Caco-2 (cell line): ENCODE measurements around the gene VSIG1. TPM values are rescaled to one million over a fixed set of nuclear protein-coding genes. Genes with fewer than 3 reads are reported as not detected.

Experiments used
- BruUV-seq: library from RNA; stranded (reverse); fragments of 400-500 nt; replicated peaks from 2 replicates; lab custom pipeline; 2021; lab: Mats Ljungman, UMichigan
- CTCF ChIA-PET: fragments of 300-600 bp; sonication (Branson Sonifier 250); formaldehyde crosslinking; loops from one replicate; lab custom pipeline; 2022; ENCODE audit warnings: antibody characterized with exemption; lab: Charles Lee
- POLR2A ChIA-PET: fragments of 300-600 bp; sonication (Branson Sonifier 250); formaldehyde crosslinking; loops from one replicate; lab custom pipeline; 2022; ENCODE audit warnings: antibody characterized with exemption; lab: Charles Lee
- DNase-seq, 2 experiments: peaks; one replicate each; pipeline versions ENCODE4 v3.0.0 to v3.0.0-alpha.2; 2020 to 2022
- H3K27me3 ChIP-seq: replicated peaks from 2 replicates; pipeline ENCODE4 v1.6.0; 2011; ENCODE audit warnings: low read length; ENCODE audit not compliant: control insufficient read depth, insufficient read depth
- H3K36me3 ChIP-seq: 2 replicates; pipeline ENCODE4 v1.5.1; 2011; ENCODE audit warnings: low read length; ENCODE audit not compliant: control insufficient read depth, insufficient read depth
- H3K4me1 ChIP-seq: fragments of 250-450 bp; sonication (Bioruptor Pico); 2 replicates; pipeline ENCODE4 v1.5.1; 2020; ENCODE audit warnings: mild to moderate bottlenecking
- H3K4me3 ChIP-seq: 2 replicates; pipeline ENCODE4 v1.5.1; 2011; ENCODE audit warnings: low read depth, mild to moderate bottlenecking, control low read depth, low read length
- H3K9me3 ChIP-seq: fragments of 250-450 bp; sonication (Bioruptor Pico); 2 replicates; pipeline ENCODE4 v1.5.1; 2020; ENCODE audit warnings: mild to moderate bottlenecking, moderate library complexity
- H3K27ac Mint-ChIP-seq: one replicate; pipeline ENCODE4 v1.8.0; 2022; ENCODE audit warnings: mixed read lengths; ENCODE audit not compliant: unreplicated experiment
- H3K27me3 Mint-ChIP-seq: one replicate; pipeline ENCODE4 v1.8.0; 2022; ENCODE audit warnings: mixed read lengths; ENCODE audit not compliant: insufficient read depth, unreplicated experiment
- H3K36me3 Mint-ChIP-seq: one replicate; pipeline ENCODE4 v1.8.0; 2022; ENCODE audit warnings: mild to moderate bottlenecking, mixed read lengths; ENCODE audit not compliant: insufficient read depth, unreplicated experiment
- H3K4me1 Mint-ChIP-seq: one replicate; pipeline ENCODE4 v1.8.0; 2022; ENCODE audit warnings: low read depth, mixed read lengths; ENCODE audit not compliant: unreplicated experiment
- H3K4me3 Mint-ChIP-seq: one replicate; pipeline ENCODE4 v1.8.0; 2022; ENCODE audit warnings: mild to moderate bottlenecking, moderate library complexity, mixed read lengths; ENCODE audit not compliant: unreplicated experiment
- H3K9me3 Mint-ChIP-seq: one replicate; pipeline ENCODE4 v1.8.0; 2022; ENCODE audit warnings: mixed read lengths; ENCODE audit not compliant: unreplicated experiment
- intact Hi-C: fragments of 100-400 bp; cut with micrococcal nuclease; formaldehyde crosslinking; loops from one replicate; pipeline ENCODE4 v1.10.0; 2022; ENCODE audit not compliant: unreplicated experiment
- total RNA-seq: library from RNA; stranded (reverse); gene quantifications from 2 replicates; pipeline ENCODE4 v1.2.3, GENCODE V29; 2022
- TF ChIP-seq, protein P1 (sequence below), 2 experiments: fragments of 200-600 bp in 1 of 2; IDR thresholded peaks; 1 replicate in 1 of 2; 2 replicates in 1 of 2; pipeline versions ENCODE4 v1.5.1 to v1.8.0; 2011 to 2022; ENCODE audit warnings: antibody characterized with exemption in 1 of 2, control low read depth in 1 of 2, inconsistent platforms in 1 of 2, low read depth in 1 of 2, low read length in 1 of 2, mild to moderate bottlenecking in 1 of 2, moderate library complexity in 1 of 2; ENCODE audit not compliant: insufficient read depth in 1 of 2, severe bottlenecking in 1 of 2, unreplicated experiment in 1 of 2

Gene VSIG1
- total RNA-seq, 1 experiment from 2014 or later = not detected

DNA sequence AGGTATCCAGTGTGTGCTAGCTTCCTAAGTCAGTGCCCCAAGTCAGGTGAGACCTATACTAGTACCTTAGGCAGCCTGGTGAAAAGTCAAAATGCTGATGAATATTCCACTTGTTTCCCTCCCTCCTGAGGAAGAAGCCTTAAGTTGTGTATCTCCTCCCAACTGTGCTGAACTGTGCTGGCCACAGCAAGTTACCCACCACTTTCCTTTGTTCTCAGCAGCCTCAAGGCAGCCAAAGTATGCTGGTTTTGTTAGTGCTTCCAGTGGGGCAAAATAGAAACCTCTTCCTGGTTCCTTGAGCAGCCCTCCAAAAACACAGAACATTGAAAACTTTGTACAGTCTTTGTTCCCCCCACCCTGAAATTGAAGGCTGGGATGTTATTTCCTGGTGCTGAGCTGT lies 60.6 kb downstream of the VSIG1 start:
- no peaks in the 10 kb centered on the region for H3K9me3 ChIP-seq
- Mint-ChIP-seq H3K4me1 (no peaks in the 10 kb centered on the region), H3K27me3 (no peaks in the 10 kb centered on the region), H3K27ac (no peak overlapping the region), H3K9me3 (no peaks in the 10 kb centered on the region), H3K4me3 (no peak overlapping the region), H3K36me3 (no peaks in the 10 kb centered on the region)
- TF ChIP-seq, protein P1, sequence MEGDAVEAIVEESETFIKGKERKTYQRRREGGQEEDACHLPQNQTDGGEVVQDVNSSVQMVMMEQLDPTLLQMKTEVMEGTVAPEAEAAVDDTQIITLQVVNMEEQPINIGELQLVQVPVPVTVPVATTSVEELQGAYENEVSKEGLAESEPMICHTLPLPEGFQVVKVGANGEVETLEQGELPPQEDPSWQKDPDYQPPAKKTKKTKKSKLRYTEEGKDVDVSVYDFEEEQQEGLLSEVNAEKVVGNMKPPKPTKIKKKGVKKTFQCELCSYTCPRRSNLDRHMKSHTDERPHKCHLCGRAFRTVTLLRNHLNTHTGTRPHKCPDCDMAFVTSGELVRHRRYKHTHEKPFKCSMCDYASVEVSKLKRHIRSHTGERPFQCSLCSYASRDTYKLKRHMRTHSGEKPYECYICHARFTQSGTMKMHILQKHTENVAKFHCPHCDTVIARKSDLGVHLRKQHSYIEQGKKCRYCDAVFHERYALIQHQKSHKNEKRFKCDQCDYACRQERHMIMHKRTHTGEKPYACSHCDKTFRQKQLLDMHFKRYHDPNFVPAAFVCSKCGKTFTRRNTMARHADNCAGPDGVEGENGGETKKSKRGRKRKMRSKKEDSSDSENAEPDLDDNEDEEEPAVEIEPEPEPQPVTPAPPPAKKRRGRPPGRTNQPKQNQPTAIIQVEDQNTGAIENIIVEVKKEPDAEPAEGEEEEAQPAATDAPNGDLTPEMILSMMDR (IDR thresholded peaks at IDR 0.05; ENCODE audit: insufficient read depth in 1 of 2, low read depth in 1 of 2, low read length in 1 of 2, severe bottlenecking in 1 of 2, unreplicated experiment in 1 of 2) = no peak
- no peak for DNase-seq
- ChIA-PET CTCF (no interaction called here), POLR2A (no interaction called here)
- no TSS peak for BruUV-seq
- intact Hi-C loops = no loop called here
- H3K4me1 ChIP-seq = no peaks in the 10 kb centered on the region
- H3K4me3 ChIP-seq = no peak overlapping the region
- no peaks in the 10 kb centered on the region for H3K27me3 ChIP-seq
- H3K36me3 ChIP-seq = no peaks in the 10 kb centered on the region

DNA sequence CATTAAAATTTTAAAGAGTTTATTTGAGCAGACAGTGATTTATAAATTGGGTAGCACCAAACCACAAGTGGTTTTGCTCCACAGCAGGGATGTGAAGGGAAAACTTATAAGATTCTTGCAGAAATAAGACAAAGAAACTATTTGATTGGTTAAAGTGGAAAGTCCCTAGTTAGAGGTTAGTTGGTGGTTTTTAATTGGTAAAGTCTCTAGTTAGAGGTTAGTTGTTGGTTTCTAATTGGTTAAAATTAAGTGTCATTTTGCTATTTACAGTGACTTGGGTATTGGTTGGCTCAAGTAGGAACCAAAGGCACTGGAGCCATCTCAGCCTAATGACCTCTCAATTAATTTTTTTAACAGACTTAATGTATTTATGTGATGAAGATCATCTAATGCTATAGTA lies 69.7 kb downstream of the VSIG1 start:
- intact Hi-C loops = no loop called here
- Histone ChIP-seq H3K36me3 (no peaks in the 10 kb centered on the region), H3K4me1 (no peaks in the 10 kb centered on the region), H3K27me3 (no peaks in the 10 kb centered on the region), H3K4me3 (no peak overlapping the region), H3K9me3 (no peaks in the 10 kb centered on the region)
- ChIA-PET POLR2A (no interaction called here), CTCF (no interaction called here)
- no peak for DNase-seq
- no peaks in the 10 kb centered on the region for H3K4me1 Mint-ChIP-seq
- no peaks in the 10 kb centered on the region for H3K27me3 Mint-ChIP-seq
- H3K4me3 Mint-ChIP-seq = no peak overlapping the region
- TF ChIP-seq, protein P1 (IDR thresholded peaks at IDR 0.05; ENCODE audit: insufficient read depth in 1 of 2, low read depth in 1 of 2, low read length in 1 of 2, severe bottlenecking in 1 of 2, unreplicated experiment in 1 of 2) = no peak
- H3K9me3 Mint-ChIP-seq = no peaks in the 10 kb centered on the region
- BruUV-seq = no TSS peak
- H3K27ac Mint-ChIP-seq = no peak overlapping the region
- H3K36me3 Mint-ChIP-seq = no peaks in the 10 kb centered on the region

DNA sequence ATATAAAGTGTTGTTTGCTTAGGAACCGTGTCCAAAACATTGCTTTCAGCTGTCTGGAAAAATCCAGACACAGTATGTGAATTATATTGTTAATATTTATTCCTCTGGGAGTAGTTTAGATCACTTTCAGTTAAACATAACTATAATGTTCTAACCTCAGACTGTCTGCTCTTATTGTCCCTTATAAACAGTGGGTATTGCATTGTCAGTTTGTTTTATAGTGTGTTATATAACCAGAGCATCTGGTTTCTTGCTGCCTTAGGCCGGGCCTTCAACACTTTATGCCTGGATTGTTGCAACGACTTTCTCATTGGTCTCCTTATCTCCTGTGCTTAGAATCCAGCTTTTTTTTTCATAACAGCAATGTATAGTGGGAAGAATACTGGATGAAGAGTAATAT lies 73.1 kb downstream of the VSIG1 start:
- Mint-ChIP-seq H3K4me3 (no peak overlapping the region), H3K27me3 (no peaks in the 10 kb centered on the region), H3K4me1 (no peaks in the 10 kb centered on the region), H3K27ac (no peak overlapping the region), H3K36me3 (no peaks in the 10 kb centered on the region), H3K9me3 (no peaks in the 10 kb centered on the region)
- ChIA-PET POLR2A (no interaction called here), CTCF (no interaction called here)
- BruUV-seq = no TSS peak
- TF ChIP-seq, protein P1 (IDR thresholded peaks at IDR 0.05; ENCODE audit: insufficient read depth in 1 of 2, low read depth in 1 of 2, low read length in 1 of 2, severe bottlenecking in 1 of 2, unreplicated experiment in 1 of 2) = no peak
- H3K4me3 ChIP-seq = no peak overlapping the region
- H3K36me3 ChIP-seq = no peaks in the 10 kb centered on the region
- intact Hi-C loops = no loop called here
- no peaks in the 10 kb centered on the region for H3K27me3 ChIP-seq
- no peaks in the 10 kb centered on the region for H3K4me1 ChIP-seq
- no peak for DNase-seq
- H3K9me3 ChIP-seq = no peaks in the 10 kb centered on the region
